ENCODE data around the gene EGLN2.
A peak's percentile ranks its signal among the peaks of the same experiment; 100 is the strongest.
"Not testable (repeated sequence)": the region's sequence is repeated elsewhere in the genome, so short reads cannot be mapped to it uniquely, and the experiment has no call there.

EGLN2 gene

GRCh38 chr19:40776932-40777644 lies 21.9 kb upstream of the EGLN2 start:
- DNase-seq: peak; percentile 60 to 96 (median 82)

- DNase-seq: no peak
These were observed 21.4 kb upstream of the EGLN2 start for GRCh38 chr19:40777645-40777936.

GRCh38 chr19:40777937-40778705 lies 20.9 kb upstream of the EGLN2 start, which contains the start of gene RAB4B:
Gene RAB4B (plus strand): TSS chr19:40778247. CDS start chr19:40778376, 129 bp downstream.
- peak; percentile 100 for DNase-seq

- DNase-seq: no peak
These were observed 20.2 kb upstream of the EGLN2 start for GRCh38 chr19:40778706-40779284.

- no peak for DNase-seq
These were observed 18.4 kb upstream of the EGLN2 start for GRCh38 chr19:40780582-40780981.

- no peak for DNase-seq
These were observed 17.9 kb upstream of the EGLN2 start for GRCh38 chr19:40781140-40781539.

GRCh38 chr19:40783711-40784110 lies 15.3 kb upstream of the EGLN2 start:
- DNase-seq: no peak

- not testable (repeated sequence) for DNase-seq
These were observed 14.8 kb upstream of the EGLN2 start for GRCh38 chr19:40784146-40784545.

- no peak for DNase-seq
These were observed 13.5 kb upstream of the EGLN2 start for GRCh38 chr19:40785526-40785925.

- DNase-seq: no peak
These were observed 12.6 kb upstream of the EGLN2 start for GRCh38 chr19:40786060-40787037.

GRCh38 chr19:40791349-40791748 lies 7.6 kb upstream of the EGLN2 start:
- DNase-seq: no peak

GRCh38 chr19:40791996-40792395 lies 7.0 kb upstream of the EGLN2 start:
- no peak for DNase-seq

GRCh38 chr19:40797166-40797962 lies 1.6 kb upstream of the EGLN2 start:
- DNase-seq: no peak

- DNase-seq: peak; percentile 44 to 78 (median 59)
These were observed 868 bp upstream of the EGLN2 start for GRCh38 chr19:40797963-40798682.

GRCh38 chr19:40799558-40800338 lies 757 bp downstream of the EGLN2 start:
- DNase-seq: no peak

GRCh38 chr19:40800339-40800996 lies 1.5 kb downstream of the EGLN2 start:
- no peak for DNase-seq

- no peak for DNase-seq
These were observed 2.0 kb downstream of the EGLN2 start for GRCh38 chr19:40800997-40801377.

GRCh38 chr19:40801426-40802299 lies 2.7 kb downstream of the EGLN2 start:
- no peak for DNase-seq
